Epithelial cell of alveolus of lung (primary cell): Measurements from ENCODE around the gene TMEM212. TPM values are rescaled to one million over a fixed set of nuclear protein-coding genes. Genes with fewer than 3 reads are reported as not detected.

Experiments
- total RNA-seq: library from RNA; depleted of rRNA; stranded (reverse); fragments of >200 nt; gene quantifications from 2 replicates; pipeline ENCODE4 v1.2.1, GENCODE V29; 2015

Gene TMEM212
- total RNA-seq = not detected in 2 replicates

DNA sequence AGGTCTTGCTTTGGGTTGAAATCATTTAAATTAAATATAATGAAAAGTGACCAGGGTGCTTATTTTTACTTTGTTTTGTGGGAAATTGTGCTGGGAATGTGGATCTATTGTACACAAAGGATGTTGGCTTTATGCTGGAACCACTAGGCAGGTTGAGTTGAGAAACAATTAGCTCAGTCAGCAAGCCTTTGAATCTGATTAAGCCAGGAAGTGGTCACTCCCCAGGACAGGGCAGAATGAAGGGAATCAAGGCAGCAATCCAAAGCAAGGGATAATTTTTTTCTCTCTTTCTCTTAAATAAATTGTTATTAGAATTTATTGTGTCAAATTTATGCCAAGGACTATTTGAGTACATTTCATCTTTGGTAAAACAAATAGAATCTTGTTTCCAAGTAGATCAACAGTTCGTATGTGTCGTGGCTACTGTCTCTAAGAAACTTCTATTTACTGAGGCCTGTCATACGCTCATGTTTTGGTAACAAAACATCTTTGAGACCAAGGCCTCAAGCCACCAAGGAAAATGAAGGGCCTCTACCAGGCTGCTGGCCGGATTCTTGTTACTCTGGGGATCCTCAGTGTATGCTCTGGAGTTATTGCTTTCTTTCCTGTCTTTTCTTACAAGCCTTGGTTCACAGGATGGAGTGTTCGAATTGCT lies at the start of gene TMEM212:
Gene TMEM212 (plus strand): TSS at position 486 of the 655 bp plus-strand sequence. CDS start 35 bp downstream, at position 521.

GRCh38 chr3:171809861-171810628 lies 33.1 kb upstream of the TMEM212 start, which contains the start of gene PLD1:
TSS of gene PLD1 (minus strand) at chr3:171810483. CDS start at chr3:171738051, 72,432 bp downstream.

Other genes with a start within 250 kb of the TMEM212 start
- gene PLD1, start 32.9 kb upstream of the TMEM212 start, total RNA-seq = 12.9 and 14.7 TPM in 2 replicates
- gene FNDC3B, start 196.2 kb downstream of the TMEM212 start, total RNA-seq = 68.2 and 75.8 TPM in 2 replicates